ENCODE data around the gene A4GALT.

A4GALT gene

GRCh38 chr22:42768385-42769035, 47.8 kb upstream of the A4GALT start:
- DNase-seq (ENCODE audit: low spot score) (no peak), ATAC-seq (ENCODE audit: low read depth) (peak; percentile 33; the same call in 1 of the 3 replicates)
- Histone ChIP-seq H3K9me3 (ENCODE audit: severe bottlenecking) (no peaks in the 10 kb centered on the region), H3K4me1 (ENCODE audit: insufficient read depth, poor library complexity, severe bottlenecking) (peaks cover 8% of the 10 kb centered on the region), H3K36me3 (ENCODE audit: low read depth) (no peaks in the 10 kb centered on the region), H3K27me3 (ENCODE audit: insufficient read depth, poor library complexity, severe bottlenecking) (no peaks in the 10 kb centered on the region), H3K4me3 (ENCODE audit: severe bottlenecking) (no peak overlapping the region), H3K27ac (ENCODE audit: poor library complexity, severe bottlenecking) (no peak overlapping the region)
- TF ChIP-seq CTCF (IDR thresholded peaks at IDR 0.05; ENCODE audit: poor library complexity, severe bottlenecking): no peak

DNA sequence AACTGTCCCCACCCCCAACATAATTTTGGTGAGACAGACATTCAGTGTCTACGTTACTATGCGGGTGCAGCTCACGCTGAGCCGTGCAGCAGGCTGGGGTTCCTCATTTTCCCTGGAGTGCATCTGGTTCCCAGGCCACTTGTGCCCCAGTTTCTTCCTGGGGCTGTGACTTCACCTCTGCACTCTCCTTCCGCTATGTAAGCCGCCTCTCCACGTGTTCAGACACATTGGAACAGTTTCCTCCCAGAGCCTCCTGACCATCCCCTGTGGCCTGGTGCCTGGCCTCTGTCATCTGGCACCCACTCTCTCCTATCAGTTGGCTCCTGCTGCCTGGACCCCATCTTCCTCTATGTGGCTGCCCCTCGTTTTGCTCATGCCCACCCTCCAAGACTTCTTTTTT, 46.2 kb upstream of the A4GALT start:
- Histone ChIP-seq H3K4me1 (ENCODE audit: insufficient read depth, poor library complexity, severe bottlenecking) (peaks cover 8% of the 10 kb centered on the region), H3K4me3 (ENCODE audit: severe bottlenecking) (no peak overlapping the region), H3K27me3 (ENCODE audit: insufficient read depth, poor library complexity, severe bottlenecking) (no peaks in the 10 kb centered on the region), H3K36me3 (ENCODE audit: low read depth) (no peaks in the 10 kb centered on the region), H3K27ac (ENCODE audit: poor library complexity, severe bottlenecking) (no peak overlapping the region), H3K9me3 (ENCODE audit: severe bottlenecking) (no peaks in the 10 kb centered on the region)
- ATAC-seq (ENCODE audit: low read depth) (no peak), DNase-seq (ENCODE audit: low spot score) (no peak)
- no peak for TF ChIP-seq CTCF (IDR thresholded peaks at IDR 0.05; ENCODE audit: poor library complexity, severe bottlenecking)

- Histone ChIP-seq H3K27me3 (ENCODE audit: insufficient read depth, poor library complexity, severe bottlenecking) (no peaks in the 10 kb centered on the region), H3K4me3 (ENCODE audit: severe bottlenecking) (no peak overlapping the region), H3K9me3 (ENCODE audit: severe bottlenecking) (no peaks in the 10 kb centered on the region), H3K27ac (ENCODE audit: poor library complexity, severe bottlenecking) (no peak overlapping the region), H3K4me1 (ENCODE audit: insufficient read depth, poor library complexity, severe bottlenecking) (peaks cover 8% of the 10 kb centered on the region), H3K36me3 (ENCODE audit: low read depth) (no peaks in the 10 kb centered on the region)
- no peak for TF ChIP-seq CTCF (IDR thresholded peaks at IDR 0.05; ENCODE audit: poor library complexity, severe bottlenecking)
- ATAC-seq (ENCODE audit: low read depth) (no peak), DNase-seq (ENCODE audit: low spot score) (no peak)
Measured at GRCh38 chr22:42764895-42765363, 44.3 kb upstream of the A4GALT start.

- no peak for TF ChIP-seq CTCF (IDR thresholded peaks at IDR 0.05; ENCODE audit: poor library complexity, severe bottlenecking)
- Histone ChIP-seq H3K4me3 (ENCODE audit: severe bottlenecking) (no peak overlapping the region), H3K27me3 (ENCODE audit: insufficient read depth, poor library complexity, severe bottlenecking) (no peaks in the 10 kb centered on the region), H3K27ac (ENCODE audit: poor library complexity, severe bottlenecking) (no peak overlapping the region), H3K4me1 (ENCODE audit: insufficient read depth, poor library complexity, severe bottlenecking) (peaks cover 14% of the 10 kb centered on the region), H3K36me3 (ENCODE audit: low read depth) (no peaks in the 10 kb centered on the region), H3K9me3 (ENCODE audit: severe bottlenecking) (no peaks in the 10 kb centered on the region)
- DNase-seq (ENCODE audit: low spot score) (no peak), ATAC-seq (ENCODE audit: low read depth) (no peak)
Measured at GRCh38 chr22:42763965-42764480, 43.4 kb upstream of the A4GALT start.
